OCI-LY7 (cell line): ENCODE results near the gene XPR1. TPM values are rescaled to one million over a fixed set of nuclear protein-coding genes. Genes with fewer than 3 reads are reported as not detected.

Experiments used
- BruUV-seq: library from RNA; stranded (reverse); fragments of 400-500 nt; replicated peaks from 2 replicates; lab custom pipeline; 2021; lab: Mats Ljungman, UMichigan
- CTCF ChIA-PET: fragments of 300-600 bp; sonication (Branson Sonifier 250); formaldehyde crosslinking; loops from one replicate; lab custom pipeline; 2022; ENCODE audit warnings: antibody characterized with exemption; ENCODE audit not compliant: unreplicated experiment; lab: Charles Lee
- POLR2A ChIA-PET: fragments of 300-600 bp; sonication (Branson Sonifier 250); formaldehyde crosslinking; loops from one replicate; lab custom pipeline; 2022; ENCODE audit warnings: antibody characterized with exemption; lab: Charles Lee
- DNase-seq: peaks from one replicate; pipeline ENCODE4 v3.0.0-alpha.2; 2015; ENCODE audit warnings: low spot score
- H2AFZ ChIP-seq: fragments of 200-600 bp; sonication (generic), shearing (Covaris generic); 2 replicates; pipeline ENCODE4 v1.6.1; 2014; ENCODE audit warnings: mild to moderate bottlenecking, antibody characterized with exemption, low read length, moderate library complexity
- H3K27ac ChIP-seq: fragments of 200-600 bp; sonication (generic); 2 replicates; pipeline ENCODE4 v1.5.1; 2014; ENCODE audit warnings: mixed run types, low read depth, mild to moderate bottlenecking, moderate library complexity, low read length, inconsistent platforms; ENCODE audit not compliant: poor library complexity, severe bottlenecking
- H3K36me3 ChIP-seq: fragments of 200-600 bp; sonication (generic); 2 replicates; pipeline ENCODE4 v1.6.1; 2014; ENCODE audit warnings: mild to moderate bottlenecking, antibody characterized with exemption, low read length, moderate library complexity, mixed read lengths; ENCODE audit not compliant: insufficient read depth
- H3K4me1 ChIP-seq: fragments of 200-600 bp; sonication (generic); 2 replicates; pipeline ENCODE4 v1.5.1; 2014; ENCODE audit warnings: mild to moderate bottlenecking, low read length; ENCODE audit not compliant: insufficient read depth, poor library complexity, severe bottlenecking
- H3K4me2 ChIP-seq: fragments of 200-600 bp; sonication (generic); 2 replicates; pipeline ENCODE4 v1.6.1; 2014; ENCODE audit warnings: mild to moderate bottlenecking, low read length
- H3K4me3 ChIP-seq: fragments of 200-600 bp; sonication (generic); 2 replicates; pipeline ENCODE4 v1.5.1; 2014; ENCODE audit warnings: mild to moderate bottlenecking, low read depth, low read length; ENCODE audit not compliant: poor library complexity, severe bottlenecking
- H3K79me2 ChIP-seq: fragments of 200-600 bp; sonication (generic); 2 replicates; pipeline ENCODE4 v1.6.1; 2016; ENCODE audit warnings: low read depth, mild to moderate bottlenecking, low read length, moderate library complexity, mixed read lengths; ENCODE audit not compliant: insufficient read depth
- H3K9me2 ChIP-seq: fragments of 200-600 bp; sonication (generic); 2 replicates; pipeline ENCODE4 v1.6.1; 2016; ENCODE audit warnings: mild to moderate bottlenecking, low read length, mixed read lengths; ENCODE audit not compliant: insufficient read depth
- H3K9me3 ChIP-seq: fragments of 200-600 bp; sonication (generic); 2 replicates; pipeline ENCODE4 v1.6.1; 2014; ENCODE audit warnings: mild to moderate bottlenecking, mixed run types, low read length, mixed read lengths
- H4K20me1 ChIP-seq: fragments of 200-600 bp; sonication (generic); 2 replicates; pipeline ENCODE4 v1.6.1; 2014; ENCODE audit warnings: mild to moderate bottlenecking, antibody characterized with exemption, low read length, moderate library complexity, mixed read lengths; ENCODE audit not compliant: insufficient read depth
- CTCF ChIP-seq: fragments of 200-600 bp; sonication (generic); conservative IDR thresholded peaks from 2 replicates; pipeline ENCODE4 v1.5.1; 2014; ENCODE audit warnings: mild to moderate bottlenecking, antibody characterized with exemption, low read length, moderate library complexity, mixed read lengths
- EZH2phosphoT487 ChIP-seq: fragments of 200-600 bp; sonication (generic); IDR thresholded peaks from 2 replicates; pipeline ENCODE4 v1.6.1; 2018; ENCODE audit warnings: low read depth, borderline replicate concordance, mild to moderate bottlenecking, mixed run types, antibody characterized with exemption, low read length, moderate library complexity, mixed read lengths
- intact Hi-C: fragments of 100-400 bp; cut with micrococcal nuclease; formaldehyde crosslinking; loops from one replicate; pipeline ENCODE4 v1.10.0; 2022; ENCODE audit not compliant: unreplicated experiment
- total RNA-seq, 2 experiments: library from RNA; depleted of rRNA in 1 of 2; stranded (reverse); fragments of >200 nt in 1 of 2; shearing (Covaris generic) in 1 of 2; gene quantifications; 2 replicates each; pipeline ENCODE4 v1.2.3, GENCODE V29; 2014 to 2022

Gene XPR1
- total RNA-seq, 2 experiments from 2014 or later = 8.6 to 17.2 TPM

- Histone ChIP-seq H3K4me2 (no peak overlapping the region), H2AFZ (no peak overlapping the region), H3K36me3 (no peaks in the 10 kb centered on the region), H3K9me2 (no peaks in the 10 kb centered on the region), H3K4me1 (no peaks in the 10 kb centered on the region), H4K20me1 (no peaks in the 10 kb centered on the region), H3K27ac (no peak overlapping the region), H3K79me2 (no peaks in the 10 kb centered on the region), H3K4me3 (no peak overlapping the region), H3K9me3 (no peaks in the 10 kb centered on the region)
- no peak for DNase-seq
- TF ChIP-seq CTCF (no peak), EZH2phosphoT487 (no peak)
- ChIA-PET POLR2A (interaction anchor here (0.5 to 0.9 kb wide), 4 partner anchors 9 to 1489 kb away, joined by 3 to 5 read pairs (median 4); no protein-coding TSS in a partner anchor), CTCF (no interaction called here)
- BruUV-seq = no TSS peak
- intact Hi-C loops = no loop called here
Measured at GRCh38 chr1:180923021-180923841, 291.4 kb downstream of the XPR1 start.

- BruUV-seq = no TSS peak
- Histone ChIP-seq H3K4me1 (no peaks in the 10 kb centered on the region), H3K9me3 (no peaks in the 10 kb centered on the region), H3K4me2 (no peak overlapping the region), H2AFZ (no peak overlapping the region), H3K9me2 (no peaks in the 10 kb centered on the region), H4K20me1 (no peaks in the 10 kb centered on the region), H3K27ac (no peak overlapping the region), H3K79me2 (no peaks in the 10 kb centered on the region), H3K36me3 (no peaks in the 10 kb centered on the region), H3K4me3 (no peak overlapping the region)
- intact Hi-C loops = no loop called here
- no peak for DNase-seq
- CTCF ChIA-PET = no interaction called here
- POLR2A ChIA-PET = interaction anchor here (0.5 to 0.9 kb wide), 2 partner anchors 16 to 425 kb away, joined by 3 to 4 read pairs; no protein-coding TSS in a partner anchor
- no peak for TF ChIP-seq CTCF
- no peak for TF ChIP-seq EZH2phosphoT487
Measured at GRCh38 chr1:180923887-180924286, 292.1 kb downstream of the XPR1 start.

GRCh38 chr1:180924939-180925338 lies 293.1 kb downstream of the XPR1 start:
- no peak for DNase-seq
- Histone ChIP-seq H3K36me3 (no peaks in the 10 kb centered on the region), H3K27ac (no peak overlapping the region), H3K4me2 (no peak overlapping the region), H3K9me2 (no peaks in the 10 kb centered on the region), H3K4me1 (no peaks in the 10 kb centered on the region), H3K79me2 (no peaks in the 10 kb centered on the region), H3K9me3 (no peaks in the 10 kb centered on the region), H2AFZ (no peak overlapping the region), H4K20me1 (no peaks in the 10 kb centered on the region), H3K4me3 (no peak overlapping the region)
- intact Hi-C loops = no loop called here
- BruUV-seq = no TSS peak
- CTCF ChIA-PET = interaction anchor here (0.6 kb wide), 1 partner anchor 207 kb away, joined by 3 read pairs; no protein-coding TSS in a partner anchor
- POLR2A ChIA-PET = interaction anchor here (0.8 to 0.9 kb wide), 2 partner anchors 11 to 15 kb away, joined by 3 read pairs; no protein-coding TSS in a partner anchor
- no peak for TF ChIP-seq CTCF
